H1 (cell line): ENCODE measurements around the gene SLFN5. TPM values are rescaled to one million over a fixed set of nuclear protein-coding genes. Genes with fewer than 3 reads are reported as not detected.

Experiments used
- CTCF ChIA-PET: fragments of 300-600 bp; sonication (Branson Sonifier 250); formaldehyde crosslinking; loops from one replicate; lab custom pipeline; 2021; ENCODE audit not compliant: partially characterized antibody; lab: Charles Lee
- POLR2A ChIA-PET: fragments of 300-600 bp; sonication (Branson Sonifier 250); formaldehyde crosslinking; loops from one replicate; lab custom pipeline; 2021; ENCODE audit warnings: inconsistent platforms; ENCODE audit not compliant: partially characterized antibody; lab: Charles Lee
- DNase-seq, 2 experiments: peaks; one replicate each; pipeline versions ENCODE4 v3.0.0 to v3.0.0-alpha.2; 2010 to 2022; ENCODE audit warnings: low spot score in 2 of 2, low read depth in 1 of 2, mixed read lengths in 1 of 2
- FAIRE-seq: peaks from 2 replicates; lab custom pipeline; 2011; peaks lifted over from hg19 to GRCh38; lab: Jason Lieb, UNC
- H2AFZ ChIP-seq: 2 replicates; pipeline ENCODE4 v1.8.1; 2012; ENCODE audit warnings: low read length, inconsistent platforms
- H2AK5ac ChIP-seq: 2 replicates; pipeline ENCODE4 v1.6.1; 2013; ENCODE audit warnings: low read depth, low read length
- H2BK120ac ChIP-seq: replicated peaks from 2 replicates; pipeline ENCODE3; 2013; ENCODE audit warnings: low read depth, low read length, inconsistent platforms
- H2BK12ac ChIP-seq: 2 replicates; pipeline ENCODE4 v1.6.1; 2013; ENCODE audit warnings: low read depth, low read length
- H2BK15ac ChIP-seq: 2 replicates; pipeline ENCODE4 v1.6.1; 2013; ENCODE audit warnings: low read length
- H2BK20ac ChIP-seq: 2 replicates; pipeline ENCODE4 v1.6.1; 2013; ENCODE audit warnings: low read length
- H2BK5ac ChIP-seq: 2 replicates; pipeline ENCODE4 v1.6.1; 2013; ENCODE audit warnings: low read depth, low read length
- H3K14ac ChIP-seq: 2 replicates; pipeline ENCODE4 v1.6.1; 2013; ENCODE audit warnings: inconsistent platforms; ENCODE audit not compliant: insufficient read length
- H3K18ac ChIP-seq: 2 replicates; pipeline ENCODE4 v1.6.1; 2013; ENCODE audit warnings: low read length; ENCODE audit errors: extremely low read depth
- H3K23ac ChIP-seq: 2 replicates; pipeline ENCODE4 v1.6.1; 2013; ENCODE audit warnings: inconsistent platforms; ENCODE audit not compliant: insufficient read length
- H3K23me2 ChIP-seq: 2 replicates; pipeline ENCODE4 v1.6.1; 2013; ENCODE audit warnings: low read depth, low read length
- H3K27ac ChIP-seq: 2 replicates; pipeline ENCODE4 v1.6.1; 2011; ENCODE audit warnings: low read depth, low read length, inconsistent platforms
- H3K27me3 ChIP-seq, 4 experiments: replicated peaks in 1 of 4; 1 replicate in 1 of 4; 2 replicates in 3 of 4; pipeline versions ENCODE4 v1.6.1 to v1.8.1; 2011 to 2013; ENCODE audit warnings: low read length in 3 of 4, mild to moderate bottlenecking in 3 of 4, inconsistent platforms in 2 of 4, mixed read lengths in 2 of 4, moderate library complexity in 1 of 4; ENCODE audit not compliant: control insufficient read depth in 3 of 4, insufficient read depth in 3 of 4; ENCODE audit errors: extremely low read depth in 1 of 4
- H3K36me3 ChIP-seq, 4 experiments: 2 replicates each; pipeline versions ENCODE4 v1.6.1 to v1.8.1; 2011 to 2013; ENCODE audit warnings: mild to moderate bottlenecking in 4 of 4, low read length in 3 of 4, moderate library complexity in 2 of 4, control low read depth in 1 of 4, inconsistent platforms in 1 of 4; ENCODE audit not compliant: insufficient read depth in 4 of 4, control insufficient read depth in 2 of 4
- H3K4ac ChIP-seq: replicated peaks from 2 replicates; pipeline ENCODE3; 2013; ENCODE audit warnings: low read length, low read depth, mixed read lengths, inconsistent platforms; ENCODE audit not compliant: insufficient read length
- H3K4me1 ChIP-seq, 4 experiments: replicated peaks in 1 of 4; 1 replicate in 1 of 4; 2 replicates in 3 of 4; pipeline versions ENCODE4 v1.6.1 to v1.8.1; 2011 to 2013; ENCODE audit warnings: low read length in 3 of 4, inconsistent platforms in 2 of 4, mixed read lengths in 1 of 4; ENCODE audit not compliant: insufficient read depth in 4 of 4, control insufficient read depth in 3 of 4
- H3K4me2 ChIP-seq, 2 experiments: 2 replicates each; pipeline versions ENCODE4 v1.6.1 to v1.8.1; 2011 to 2013; ENCODE audit warnings: low read depth in 2 of 2, low read length in 2 of 2, control low read depth in 1 of 2, inconsistent platforms in 1 of 2, mild to moderate bottlenecking in 1 of 2; ENCODE audit not compliant: insufficient read depth in 1 of 2
- H3K4me3 ChIP-seq, 4 experiments: fragments of 200-600, 300-600 bp in 1 of 4; sonication (generic), shearing (Covaris generic), sonication (Bioruptor Twin) in 1 of 4; 2 replicates each; pipeline versions ENCODE4 v1.5.1 to v1.8.1; 2011 to 2016; ENCODE audit warnings: low read length in 4 of 4, low read depth in 3 of 4, control low read depth in 2 of 4, inconsistent platforms in 2 of 4, mild to moderate bottlenecking in 2 of 4, mixed read lengths in 1 of 4, moderate library complexity in 1 of 4; ENCODE audit not compliant: insufficient read depth in 2 of 4; ENCODE audit errors: extremely low read depth in 1 of 4
- H3K56ac ChIP-seq: replicated peaks from 2 replicates; pipeline ENCODE3; 2013; ENCODE audit warnings: low read depth, mild to moderate bottlenecking, mixed read lengths, low read length, inconsistent platforms; ENCODE audit not compliant: insufficient read length
- H3K79me1 ChIP-seq: 2 replicates; pipeline ENCODE4 v1.6.1; 2013; ENCODE audit warnings: low read depth, low read length, control low read depth
- H3K79me2 ChIP-seq, 2 experiments: 2 replicates each; pipeline versions ENCODE4 v1.6.1 to v1.8.1; 2012 to 2013; ENCODE audit warnings: low read length in 2 of 2, mild to moderate bottlenecking in 2 of 2, inconsistent platforms in 1 of 2; ENCODE audit not compliant: insufficient read depth in 2 of 2, control insufficient read depth in 1 of 2
- H3K9ac ChIP-seq, 4 experiments: replicated peaks in 1 of 4; 1 replicate in 1 of 4; 2 replicates in 3 of 4; pipeline versions ENCODE4 v1.6.1 to v1.8.1; 2011 to 2013; ENCODE audit warnings: low read depth in 3 of 4, low read length in 3 of 4, control low read depth in 2 of 4, mild to moderate bottlenecking in 2 of 4, moderate library complexity in 2 of 4, inconsistent platforms in 1 of 4; ENCODE audit errors: extremely low read depth in 1 of 4
- H3K9me3 ChIP-seq, 2 experiments: 2 replicates each; pipeline versions ENCODE4 v1.6.1 to v1.8.1; 2012 to 2013; ENCODE audit warnings: mild to moderate bottlenecking in 2 of 2, moderate library complexity in 2 of 2, control low read depth in 1 of 2, inconsistent platforms in 1 of 2, low read depth in 1 of 2, low read length in 1 of 2, mixed read lengths in 1 of 2; ENCODE audit not compliant: insufficient read depth in 2 of 2
- H4K20me1 ChIP-seq, 2 experiments: replicated peaks in 1 of 2; 2 replicates each; pipeline versions ENCODE3 to v1.8.1; 2011 to 2013; ENCODE audit warnings: inconsistent platforms in 2 of 2, low read length in 2 of 2, mild to moderate bottlenecking in 1 of 2; ENCODE audit not compliant: insufficient read depth in 2 of 2, control insufficient read depth in 1 of 2
- H4K5ac ChIP-seq: 2 replicates; pipeline ENCODE4 v1.6.1; 2013; ENCODE audit warnings: low read length, low read depth, mixed read lengths, inconsistent platforms; ENCODE audit not compliant: insufficient read length
- H4K8ac ChIP-seq: 2 replicates; pipeline ENCODE4 v1.8.0; 2013; ENCODE audit warnings: mild to moderate bottlenecking, moderate library complexity, low read length, inconsistent platforms; ENCODE audit not compliant: insufficient read depth; ENCODE audit errors: extremely low read depth
- H4K91ac ChIP-seq: replicated peaks from 2 replicates; pipeline ENCODE3; 2013; ENCODE audit warnings: low read length, mixed read lengths, inconsistent platforms; ENCODE audit not compliant: insufficient read length
- BCL11A ChIP-seq, 2 experiments: IDR thresholded peaks; one replicate each; pipeline ENCODE4 v1.6.1; 2011; ENCODE audit warnings: low read depth in 2 of 2, low read length in 2 of 2, mild to moderate bottlenecking in 2 of 2
- CTBP2 ChIP-seq: IDR thresholded peaks from 2 replicates; pipeline ENCODE4 v1.7.0; 2011; ENCODE audit warnings: borderline replicate concordance, mild to moderate bottlenecking, moderate library complexity, mixed read lengths, low read length; ENCODE audit not compliant: insufficient read depth, insufficient read length
- KDM1A ChIP-seq: fragments of 200-600, 300-600 bp; sonication (generic); IDR thresholded peaks from 2 replicates; pipeline ENCODE4 v1.7.1; 2016; ENCODE audit warnings: mild to moderate bottlenecking, low read length, borderline replicate concordance
- POU5F1 ChIP-seq: IDR thresholded peaks from 2 replicates; pipeline ENCODE4 v1.6.1; 2011; ENCODE audit warnings: low read depth, mild to moderate bottlenecking, low read length, moderate library complexity
- SP1 ChIP-seq: IDR thresholded peaks from 2 replicates; pipeline ENCODE4 v1.6.1; 2011; ENCODE audit warnings: low read depth, low read length
- SRF ChIP-seq: IDR thresholded peaks from 2 replicates; pipeline ENCODE4 v1.6.1; 2011; ENCODE audit warnings: mild to moderate bottlenecking, low read depth, low read length, moderate library complexity
- TEAD4 ChIP-seq: IDR thresholded peaks from 2 replicates; pipeline ENCODE4 v1.6.1; 2012; ENCODE audit warnings: low read depth, low read length, inconsistent platforms, mixed read lengths
- ZNF274 ChIP-seq: IDR thresholded peaks from 2 replicates; pipeline ENCODE4 v1.7.0; 2012; ENCODE audit warnings: low read length, borderline replicate concordance; ENCODE audit errors: extremely low read depth
- WGBS, 2 experiments: shearing (Covaris generic) in 1 of 2; methylation state at CpG; one replicate each; pipeline versions ENCODE4 v1.1.6 to v1.1.7; 2013 to 2015; ENCODE audit warnings: low lambda C conversion rate in 2 of 2, mixed read lengths in 2 of 2, inconsistent platforms in 1 of 2, low coverage in 1 of 2, missing lambda C conversion rate in 1 of 2; ENCODE audit not compliant: insufficient replicate concordance in 2 of 2, insufficient coverage in 1 of 2, insufficient read length in 1 of 2; ENCODE audit errors: extremely low coverage in 1 of 2, missing lambda C conversion rate in 1 of 2; 5-methylcytosine and 5-hydroxymethylcytosine counted together
- polyA plus RNA-seq, 7 experiments: library from polyadenylated mRNA; depleted of rRNA in 3 of 7; stranded (reverse) in 5 of 7; unstranded in 2 of 7; fragments of >200 nt in 5 of 7; fragments of 200-250 nt in 2 of 7; gene quantifications; 1 replicate in 5 of 7; 2 replicates in 1 of 7; 4 replicates in 1 of 7; pipeline versions ENCODE4 v1.2.1 to v1.2.3, GENCODE V29; 2011 to 2013; ENCODE audit warnings: missing spikeins in 2 of 7, mixed read lengths in 2 of 7
- total RNA-seq: library from RNA; stranded (reverse); fragmentation: NEBNext Ultra II Directional; extraction: Animal tissue kit (Norgen Biotek cat#: 25700); gene quantifications from 2 replicates; pipeline ENCODE4 v1.2.1, GENCODE V29; 2021

The SLFN5 gene
- total and polyA plus RNA-seq, 2 of the 8 experiments (the other 6 are each of a cell fraction or from before 2014, with no cell fraction given), result 0.86 to 3.0 TPM

GRCh38 chr17:35244341-35245195 is 1.7 kb downstream of the SLFN5 start:
- ChIA-PET POLR2A (no interaction called here), CTCF (interaction anchor here (0.6 kb wide), 1 partner anchor 75 kb away, joined by 4 read pairs; no protein-coding TSS in a partner anchor)
- H2AK5ac ChIP-seq, result no peak overlapping the region
- FAIRE-seq (no peak), DNase-seq (peak in 1 of 2 experiments; percentile 47)
- H3K79me2 ChIP-seq, result no peaks in the 10 kb centered on the region
- H3K23me2 ChIP-seq, result peaks cover 7% of the 10 kb centered on the region
- H2BK12ac ChIP-seq, result no peak overlapping the region
- H3K36me3 ChIP-seq, result no peaks in the 10 kb centered on the region
- H3K18ac ChIP-seq, result no peak overlapping the region
- no peak overlapping the region for H2BK15ac ChIP-seq
- H3K9ac ChIP-seq, result no peak overlapping the region
- H3K27me3 ChIP-seq, result peaks cover 0 to 7% (median 3%) of the 10 kb centered on the region in 4 experiments; a peak in 5 of 7 replicates
- no peak overlapping the region for H3K56ac ChIP-seq
- H2BK5ac ChIP-seq, result no peak overlapping the region
- no peak overlapping the region for H3K4ac ChIP-seq
- H3K27ac ChIP-seq, result no peak overlapping the region
- H2AFZ ChIP-seq, result no peak overlapping the region
- H4K20me1 ChIP-seq, result no peaks in the 10 kb centered on the region
- 72% methylated on average over 12 of the region's 13 CpGs; no CpG with 5 or more reads in 1 of the 2 experiments for WGBS, 2 experiments
- H3K23ac ChIP-seq, result no peak overlapping the region
- H4K8ac ChIP-seq, result no peak overlapping the region
- H2BK120ac ChIP-seq, result no peak overlapping the region
- no peaks in the 10 kb centered on the region for H3K9me3 ChIP-seq
- H4K5ac ChIP-seq, result no peak overlapping the region
- no peaks in the 10 kb centered on the region for H3K79me1 ChIP-seq
- peak overlapping the region; percentile 88 to 97 for H3K4me2 ChIP-seq
- peak overlapping the region in 2 of 4 experiments; percentile 5 to 79; a peak in 4 of 8 replicates for H3K4me3 ChIP-seq
- no peak for TF ChIP-seq ZNF274
- TF ChIP-seq POU5F1, result no peak
- TF ChIP-seq BCL11A (IDR thresholded peaks at IDR 0.05; ENCODE audit: low read depth in 2 of 2, low read length in 2 of 2), result no peak
- no peak for TF ChIP-seq SP1
- TF ChIP-seq TEAD4, result no peak
- no peak for TF ChIP-seq KDM1A
- TF ChIP-seq SRF, result no peak
- TF ChIP-seq CTBP2, result no peak
- H3K4me1 ChIP-seq, result peaks cover 4 to 15% (median 7%) of the 10 kb centered on the region in 4 experiments
- no peak overlapping the region for H4K91ac ChIP-seq
- no peak overlapping the region for H2BK20ac ChIP-seq
- no peak overlapping the region for H3K14ac ChIP-seq
